Vagina (tissue), 2 donors: ENCODE results near the gene CX3CR1.

Experiments
- POLR2A ChIP-seq, 2 donors: fragments of 450-650 bp; IDR thresholded peaks; one replicate each; pipeline ENCODE4 v1.6.1; 2017; ENCODE audit warnings: antibody characterized with exemption in 2 of 2, mild to moderate bottlenecking in 2 of 2, moderate library complexity in 2 of 2
- TF ChIP-seq, protein P1 (sequence below), 3 experiments: fragments of 450-650 bp in 2 of 3; fragments of 200-600 bp in 1 of 3; sonication (generic) in 1 of 3; IDR thresholded peaks; one replicate each; pipeline ENCODE4 v1.5.1; 2017 to 2019; ENCODE audit warnings: antibody characterized with exemption in 3 of 3, mild to moderate bottlenecking in 2 of 3, moderate library complexity in 2 of 3

- TF ChIP-seq, protein P1, sequence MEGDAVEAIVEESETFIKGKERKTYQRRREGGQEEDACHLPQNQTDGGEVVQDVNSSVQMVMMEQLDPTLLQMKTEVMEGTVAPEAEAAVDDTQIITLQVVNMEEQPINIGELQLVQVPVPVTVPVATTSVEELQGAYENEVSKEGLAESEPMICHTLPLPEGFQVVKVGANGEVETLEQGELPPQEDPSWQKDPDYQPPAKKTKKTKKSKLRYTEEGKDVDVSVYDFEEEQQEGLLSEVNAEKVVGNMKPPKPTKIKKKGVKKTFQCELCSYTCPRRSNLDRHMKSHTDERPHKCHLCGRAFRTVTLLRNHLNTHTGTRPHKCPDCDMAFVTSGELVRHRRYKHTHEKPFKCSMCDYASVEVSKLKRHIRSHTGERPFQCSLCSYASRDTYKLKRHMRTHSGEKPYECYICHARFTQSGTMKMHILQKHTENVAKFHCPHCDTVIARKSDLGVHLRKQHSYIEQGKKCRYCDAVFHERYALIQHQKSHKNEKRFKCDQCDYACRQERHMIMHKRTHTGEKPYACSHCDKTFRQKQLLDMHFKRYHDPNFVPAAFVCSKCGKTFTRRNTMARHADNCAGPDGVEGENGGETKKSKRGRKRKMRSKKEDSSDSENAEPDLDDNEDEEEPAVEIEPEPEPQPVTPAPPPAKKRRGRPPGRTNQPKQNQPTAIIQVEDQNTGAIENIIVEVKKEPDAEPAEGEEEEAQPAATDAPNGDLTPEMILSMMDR (IDR thresholded peaks at IDR 0.05), result no peak
- no peak for TF ChIP-seq POLR2A (IDR thresholded peaks at IDR 0.05)
These were observed 15.4 kb upstream of the CX3CR1 start for GRCh38 chr3:39295184-39295775.
